Kidney (tissue), 14 donors: ENCODE data around the gene MAP1LC3B. TPM values are rescaled to one million over a fixed set of nuclear protein-coding genes. Genes with fewer than 3 reads are reported as not detected.

ENCODE experiments used
- DNase-seq, 5 donors: peaks; one replicate each; pipeline ENCODE4 v3.0.0-alpha.2; 2013 to 2020
- FAIRE-seq: peaks from 2 replicates; lab custom pipeline; 2012; peaks lifted over from hg19 to GRCh38; lab: Jason Lieb, UNC
- H3K27ac ChIP-seq, 2 donors: one replicate each; pipeline ENCODE4 v1.7.0; 2013; ENCODE audit warnings: low read depth in 2 of 2, low read length in 2 of 2, inconsistent platforms in 1 of 2
- H3K27me3 ChIP-seq: one replicate; pipeline ENCODE4 v1.7.1; 2013; ENCODE audit warnings: low read length, inconsistent platforms; ENCODE audit not compliant: control insufficient read depth, insufficient read depth
- H3K36me3 ChIP-seq, 3 donors: one replicate each; pipeline versions ENCODE4 v1.7.0 to v1.7.1; 2013; ENCODE audit warnings: low read length in 3 of 3, control low read depth in 1 of 3, inconsistent platforms in 1 of 3; ENCODE audit not compliant: insufficient read depth in 3 of 3, control insufficient read depth in 2 of 3
- H3K4me1 ChIP-seq, 3 donors: one replicate each; pipeline versions ENCODE4 v1.7.0 to v1.7.1; 2013; ENCODE audit warnings: low read length in 3 of 3, inconsistent platforms in 1 of 3, low read depth in 1 of 3; ENCODE audit not compliant: control insufficient read depth in 2 of 3, insufficient read depth in 2 of 3
- H3K4me3 ChIP-seq, 3 donors: one replicate each; pipeline versions ENCODE4 v1.7.0 to v1.8.1; 2013; ENCODE audit warnings: low read length in 3 of 3, control low read depth in 1 of 3, inconsistent platforms in 1 of 3
- H3K9ac ChIP-seq, 3 donors: one replicate each; pipeline versions ENCODE4 v1.7.0 to v1.7.1; 2013; ENCODE audit warnings: low read length in 3 of 3, control low read depth in 1 of 3, inconsistent platforms in 1 of 3
- H3K9me3 ChIP-seq, 3 donors: one replicate each; pipeline versions ENCODE4 v1.7.0 to v1.7.1; 2013; ENCODE audit warnings: low read length in 3 of 3, control low read depth in 1 of 3, inconsistent platforms in 1 of 3; ENCODE audit not compliant: control insufficient read depth in 2 of 3, insufficient read depth in 1 of 3
- CTCF ChIP-seq: IDR thresholded peaks from 3 replicates; pipeline ENCODE4 v1.5.1; 2012; ENCODE audit warnings: mild to moderate bottlenecking, moderate library complexity, borderline replicate concordance; ENCODE audit not compliant: insufficient read depth; ENCODE audit errors: extremely low read depth
- intact Hi-C: fragments of 100-400 bp; cut with DNase I; formaldehyde crosslinking; loops from one replicate; pipeline ENCODE4 v1.11.1; 2022
- polyA plus RNA-seq: library from polyadenylated mRNA; stranded (reverse); fragments of 350-450 nt; fragmentation: Illumina TruSeq; extraction: RNeasy Lipid Tissue Mini Kit (QIAGEN cat#74804); gene quantifications from one replicate; pipeline ENCODE4 v1.2.3, GENCODE V29; 2014; ENCODE audit warnings: low read depth, low replicate concordance; ENCODE audit not compliant: insufficient read depth
- total RNA-seq: library from RNA; stranded (reverse); fragmentation: NEBNext Ultra II Directional; extraction: Animal tissue kit (Norgen Biotek cat#: 25700); gene quantifications from one replicate; pipeline ENCODE4 v1.2.1, GENCODE V29; 2021
- donor health status: control.
- donor health status: control.
- donor health status: control.
- donor health status: control.
- donor health status: control.
- donor health status: DM: yes; HTN: yes; CAD: no.
- donor health status: Normal renal cell carcinoma (clear cell type).

MAP1LC3B gene
- total and polyA plus RNA-seq, 2 donors from 2014 or later = 57.1 to 70.3 TPM

GRCh38 chr16:87417528-87417910 lies 25.4 kb downstream of the MAP1LC3B start:
- TF ChIP-seq CTCF = no peak
- intact Hi-C loops = no loop called here
- Histone ChIP-seq H3K27me3 (no peaks in the 10 kb centered on the region), H3K27ac (no peak overlapping the region), H3K36me3 (peaks cover 2 to 56% (median 24%) of the 10 kb centered on the region in 3 donors), H3K4me1 (no peaks in the 10 kb centered on the region), H3K4me3 (no peak overlapping the region), H3K9ac (no peak overlapping the region), H3K9me3 (no peaks in the 10 kb centered on the region)
- no peak for DNase-seq
- FAIRE-seq = no peak

- TF ChIP-seq CTCF = no peak
- H3K36me3 ChIP-seq = peaks cover 2 to 56% (median 25%) of the 10 kb centered on the region in 3 donors
Measured at GRCh38 chr16:87418216-87418615, 26.1 kb downstream of the MAP1LC3B start.

DNA sequence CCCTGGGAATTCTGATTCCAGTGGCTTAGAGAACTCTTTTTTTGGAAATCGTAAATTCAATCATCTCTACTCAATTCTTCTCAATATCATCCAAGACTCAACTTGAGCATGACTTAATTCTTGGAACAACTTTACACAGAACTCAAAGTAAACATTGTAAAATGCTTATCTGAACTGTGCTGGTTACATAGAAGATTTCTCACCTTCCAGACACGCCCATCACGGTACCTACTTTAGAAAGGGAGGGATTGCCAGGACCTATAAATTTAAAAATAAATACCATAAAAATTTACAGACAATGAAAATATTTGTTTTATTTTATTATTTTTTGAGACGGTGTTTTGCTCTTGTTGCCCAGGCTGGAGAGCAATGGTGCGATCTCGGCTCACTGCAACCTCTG lies 26.5 kb downstream of the MAP1LC3B start:
- no peak for FAIRE-seq
- Histone ChIP-seq H3K4me3 (no peak overlapping the region), H3K36me3 (peaks cover 2 to 56% (median 25%) of the 10 kb centered on the region in 3 donors), H3K9me3 (no peaks in the 10 kb centered on the region), H3K4me1 (no peaks in the 10 kb centered on the region), H3K27ac (no peak overlapping the region), H3K27me3 (no peaks in the 10 kb centered on the region), H3K9ac (no peak overlapping the region)
- intact Hi-C loops = no loop called here
- no peak for DNase-seq
- no peak for TF ChIP-seq CTCF

More at GRCh38 chr16:87418216-87418615, 26.1 kb downstream of the MAP1LC3B start:
- H3K4me1 ChIP-seq = no peaks in the 10 kb centered on the region
- H3K4me3 ChIP-seq = no peak overlapping the region
- H3K27ac ChIP-seq = no peak overlapping the region
- no peaks in the 10 kb centered on the region for H3K27me3 ChIP-seq
- intact Hi-C loops = no loop called here
- DNase-seq (no peak), FAIRE-seq (no peak)
- H3K9ac ChIP-seq = no peak overlapping the region
- no peaks in the 10 kb centered on the region for H3K9me3 ChIP-seq
